GM23338 (cell line): ENCODE results near the gene SLC25A6. TPM values are rescaled to one million over a fixed set of nuclear protein-coding genes. Genes with fewer than 3 reads are reported as not detected.
A peak's percentile ranks its signal among the peaks of the same experiment; 100 is the strongest.

Source experiments
- ATAC-seq: fragments of 200-7000 bp; cut with Tn5 transposase; 3 replicates; pipeline ENCODE4 v1.9.1; 2020
- DNase-seq: peaks from one replicate; pipeline ENCODE4 v3.0.0-alpha.2; 2015; ENCODE audit warnings: low spot score
- H2AFZ ChIP-seq: fragments of 200-600 bp; sonication (generic); 2 replicates; pipeline ENCODE4 v1.8.0; 2016; ENCODE audit warnings: antibody characterized with exemption, mild to moderate bottlenecking, moderate library complexity
- H3F3A ChIP-seq: fragments of 200-600 bp; sonication (generic); replicated peaks from 2 replicates; pipeline ENCODE4 v1.8.0; 2017; ENCODE audit warnings: antibody characterized with exemption, mixed run types, low read depth
- H3K27ac ChIP-seq: fragments of 200-600 bp; sonication (generic); 2 replicates; pipeline ENCODE4 v1.6.1; 2016; ENCODE audit warnings: low read depth
- H3K27me3 ChIP-seq: fragments of 200-600 bp; sonication (generic); 2 replicates; pipeline ENCODE4 v1.8.0; 2016; ENCODE audit warnings: mild to moderate bottlenecking, mixed run types, moderate library complexity; ENCODE audit not compliant: insufficient read depth
- H3K36me3 ChIP-seq: fragments of 200-600 bp; sonication (generic); 2 replicates; pipeline ENCODE4 v1.8.0; 2016; ENCODE audit warnings: mild to moderate bottlenecking; ENCODE audit not compliant: insufficient read depth
- H3K4me1 ChIP-seq: fragments of 200-600 bp; sonication (generic); 2 replicates; pipeline ENCODE4 v1.8.0; 2016; ENCODE audit warnings: mild to moderate bottlenecking, moderate library complexity; ENCODE audit not compliant: insufficient read depth
- H3K4me2 ChIP-seq: fragments of 200-600 bp; sonication (generic); 2 replicates; pipeline ENCODE4 v1.7.1; 2017; ENCODE audit warnings: mixed run types
- H3K4me3 ChIP-seq: fragments of 200-600 bp; sonication (generic); 2 replicates; pipeline ENCODE4 v1.6.1; 2016; ENCODE audit warnings: mixed run types
- H3K79me2 ChIP-seq: fragments of 200-600 bp; sonication (generic); replicated peaks from 2 replicates; pipeline ENCODE4 v1.8.0; 2017; ENCODE audit warnings: mild to moderate bottlenecking; ENCODE audit not compliant: insufficient read depth
- H3K9me2 ChIP-seq: fragments of 200-600 bp; sonication (generic); 2 replicates; pipeline ENCODE4 v1.8.0; 2017; ENCODE audit not compliant: insufficient read depth
- H4K20me1 ChIP-seq: fragments of 200-600 bp; sonication (generic); replicated peaks from 2 replicates; pipeline ENCODE4 v1.8.0; 2017; ENCODE audit warnings: mild to moderate bottlenecking; ENCODE audit not compliant: insufficient read depth
- H3K27ac Mint-ChIP-seq: 2 replicates; pipeline ENCODE4 v1.8.0; 2020; ENCODE audit warnings: inconsistent platforms, mild to moderate bottlenecking, moderate library complexity, mixed read lengths
- H3K27me3 Mint-ChIP-seq: 3 replicates; pipeline ENCODE4 v1.8.0; 2022; ENCODE audit warnings: low read depth, mild to moderate bottlenecking, moderate library complexity, mixed read lengths, inconsistent platforms; ENCODE audit not compliant: insufficient read depth, poor library complexity
- H3K36me3 Mint-ChIP-seq: 3 replicates; pipeline ENCODE4 v1.8.0; 2021; ENCODE audit warnings: low read depth, mild to moderate bottlenecking, inconsistent platforms, moderate library complexity, mixed read lengths
- H3K4me1 Mint-ChIP-seq: 3 replicates; pipeline ENCODE4 v1.8.0; 2020; ENCODE audit warnings: mild to moderate bottlenecking, inconsistent platforms, mixed read lengths
- H3K4me3 Mint-ChIP-seq: 3 replicates; pipeline ENCODE4 v1.8.0; 2021; ENCODE audit warnings: moderate library complexity, mild to moderate bottlenecking, inconsistent platforms, mixed read lengths
- H3K9me3 Mint-ChIP-seq: 3 replicates; pipeline ENCODE4 v1.8.0; 2020; ENCODE audit warnings: moderate library complexity, mild to moderate bottlenecking, inconsistent platforms, mixed read lengths
- CREB1 ChIP-seq: fragments of 250-450 bp; sonication (Bioruptor Pico); IDR thresholded peaks from 2 replicates; pipeline ENCODE4 v1.5.0; 2020; ENCODE audit warnings: low read depth, mild to moderate bottlenecking, moderate library complexity
- EZH2 ChIP-seq: fragments of 200-600 bp; sonication (generic); IDR thresholded peaks from one replicate; pipeline ENCODE4 v1.8.0; 2017; ENCODE audit warnings: antibody characterized with exemption, mild to moderate bottlenecking, low read depth; ENCODE audit not compliant: unreplicated experiment
- EZH2phosphoT487 ChIP-seq: fragments of 200-600 bp; sonication (generic); IDR thresholded peaks from one replicate; pipeline ENCODE4 v1.8.1; 2018; ENCODE audit warnings: antibody characterized with exemption; ENCODE audit not compliant: unreplicated experiment
- JUNB ChIP-seq: IDR thresholded peaks from one replicate; pipeline ENCODE4 v1.6.1; 2016; ENCODE audit warnings: antibody characterized with exemption; ENCODE audit not compliant: unreplicated experiment
- NANOG ChIP-seq: IDR thresholded peaks from 2 replicates; pipeline ENCODE4 v1.6.1; 2016; ENCODE audit warnings: antibody characterized with exemption, borderline replicate concordance
- POLR2AphosphoS5 ChIP-seq: IDR thresholded peaks from 2 replicates; pipeline ENCODE4 v1.6.1; 2016; ENCODE audit warnings: antibody characterized with exemption, low read depth
- STAT1 ChIP-seq: IDR thresholded peaks from one replicate; pipeline ENCODE4 v1.6.1; 2016; ENCODE audit warnings: antibody characterized with exemption; ENCODE audit not compliant: unreplicated experiment
- ZNF114 ChIP-seq: fragments of 250-450 bp; sonication (Bioruptor Pico); IDR thresholded peaks from 2 replicates; pipeline ENCODE4 v1.5.0; 2020; ENCODE audit warnings: mild to moderate bottlenecking, moderate library complexity
- ZNF331 ChIP-seq: fragments of 250-450 bp; sonication (Bioruptor Pico); IDR thresholded peaks from 2 replicates; pipeline ENCODE4 v1.5.0; 2020; ENCODE audit warnings: low read depth, mild to moderate bottlenecking, moderate library complexity
- polyA plus RNA-seq: library from polyadenylated mRNA; unstranded; fragments of >200 nt; fragmentation: Nextera tagmentation; extraction: Ambion mirVana; gene quantifications from 2 replicates; pipeline ENCODE4 v1.2.1, GENCODE V29; 2016
- total RNA-seq: library from RNA; depleted of rRNA; stranded (reverse); fragments of >200 nt; shearing (Covaris generic); gene quantifications from 2 replicates; pipeline ENCODE4 v1.2.3, GENCODE V29; 2014
- TF ChIP-seq, protein P1 (sequence below): fragments of 250-450 bp; sonication (Bioruptor Pico); IDR thresholded peaks from 2 replicates; pipeline ENCODE4 v1.5.0; 2020; ENCODE audit warnings: mild to moderate bottlenecking, moderate library complexity
- TF ChIP-seq, protein P2 (sequence below), 2 experiments: fragments of 200-600 bp in 1 of 2; sonication (generic) in 1 of 2; conservative IDR thresholded peaks; 2 replicates each; pipeline versions ENCODE4 v1.5.1 to v1.6.1; 2016 to 2017; ENCODE audit warnings: antibody characterized with exemption in 2 of 2, low read depth in 2 of 2, mild to moderate bottlenecking in 2 of 2, moderate library complexity in 1 of 2
- TF ChIP-seq, protein P3 (sequence below): IDR thresholded peaks from 2 replicates; pipeline ENCODE4 v1.6.1; 2016; ENCODE audit warnings: antibody characterized with exemption

The SLC25A6 gene
- total and polyA plus RNA-seq, 2 experiments from 2014 or later = 358 to 486 TPM

DNA sequence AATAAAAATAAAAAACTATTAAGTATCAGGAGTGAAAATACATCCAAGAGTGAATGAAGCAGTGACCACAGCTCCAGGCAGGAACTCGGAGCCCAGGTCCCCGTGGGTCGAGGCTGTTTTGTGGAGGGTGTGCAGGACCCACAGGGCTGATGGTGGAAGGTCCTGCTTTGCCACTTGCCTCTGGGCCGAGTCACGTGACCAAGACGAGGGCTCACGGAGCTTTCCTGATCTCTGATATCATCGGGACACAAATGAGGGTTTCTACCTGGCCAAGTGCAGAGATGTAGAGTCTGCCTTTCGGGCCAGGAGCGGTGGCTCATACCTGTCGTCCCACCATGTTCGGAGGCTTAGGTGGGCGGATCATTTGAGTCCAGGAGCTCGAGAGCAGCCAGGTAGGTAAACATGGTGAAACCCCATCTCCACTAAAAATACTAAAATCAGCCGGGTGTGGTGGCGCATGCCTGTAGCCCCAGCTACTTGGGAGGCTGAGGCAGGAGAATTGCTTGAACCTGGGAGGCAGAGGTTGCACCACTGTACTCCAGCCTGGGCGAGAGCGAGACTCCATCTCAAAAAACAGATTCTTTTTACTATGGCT, 7.2 kb downstream of the SLC25A6 start (continued):
- TF ChIP-seq, protein P1, sequence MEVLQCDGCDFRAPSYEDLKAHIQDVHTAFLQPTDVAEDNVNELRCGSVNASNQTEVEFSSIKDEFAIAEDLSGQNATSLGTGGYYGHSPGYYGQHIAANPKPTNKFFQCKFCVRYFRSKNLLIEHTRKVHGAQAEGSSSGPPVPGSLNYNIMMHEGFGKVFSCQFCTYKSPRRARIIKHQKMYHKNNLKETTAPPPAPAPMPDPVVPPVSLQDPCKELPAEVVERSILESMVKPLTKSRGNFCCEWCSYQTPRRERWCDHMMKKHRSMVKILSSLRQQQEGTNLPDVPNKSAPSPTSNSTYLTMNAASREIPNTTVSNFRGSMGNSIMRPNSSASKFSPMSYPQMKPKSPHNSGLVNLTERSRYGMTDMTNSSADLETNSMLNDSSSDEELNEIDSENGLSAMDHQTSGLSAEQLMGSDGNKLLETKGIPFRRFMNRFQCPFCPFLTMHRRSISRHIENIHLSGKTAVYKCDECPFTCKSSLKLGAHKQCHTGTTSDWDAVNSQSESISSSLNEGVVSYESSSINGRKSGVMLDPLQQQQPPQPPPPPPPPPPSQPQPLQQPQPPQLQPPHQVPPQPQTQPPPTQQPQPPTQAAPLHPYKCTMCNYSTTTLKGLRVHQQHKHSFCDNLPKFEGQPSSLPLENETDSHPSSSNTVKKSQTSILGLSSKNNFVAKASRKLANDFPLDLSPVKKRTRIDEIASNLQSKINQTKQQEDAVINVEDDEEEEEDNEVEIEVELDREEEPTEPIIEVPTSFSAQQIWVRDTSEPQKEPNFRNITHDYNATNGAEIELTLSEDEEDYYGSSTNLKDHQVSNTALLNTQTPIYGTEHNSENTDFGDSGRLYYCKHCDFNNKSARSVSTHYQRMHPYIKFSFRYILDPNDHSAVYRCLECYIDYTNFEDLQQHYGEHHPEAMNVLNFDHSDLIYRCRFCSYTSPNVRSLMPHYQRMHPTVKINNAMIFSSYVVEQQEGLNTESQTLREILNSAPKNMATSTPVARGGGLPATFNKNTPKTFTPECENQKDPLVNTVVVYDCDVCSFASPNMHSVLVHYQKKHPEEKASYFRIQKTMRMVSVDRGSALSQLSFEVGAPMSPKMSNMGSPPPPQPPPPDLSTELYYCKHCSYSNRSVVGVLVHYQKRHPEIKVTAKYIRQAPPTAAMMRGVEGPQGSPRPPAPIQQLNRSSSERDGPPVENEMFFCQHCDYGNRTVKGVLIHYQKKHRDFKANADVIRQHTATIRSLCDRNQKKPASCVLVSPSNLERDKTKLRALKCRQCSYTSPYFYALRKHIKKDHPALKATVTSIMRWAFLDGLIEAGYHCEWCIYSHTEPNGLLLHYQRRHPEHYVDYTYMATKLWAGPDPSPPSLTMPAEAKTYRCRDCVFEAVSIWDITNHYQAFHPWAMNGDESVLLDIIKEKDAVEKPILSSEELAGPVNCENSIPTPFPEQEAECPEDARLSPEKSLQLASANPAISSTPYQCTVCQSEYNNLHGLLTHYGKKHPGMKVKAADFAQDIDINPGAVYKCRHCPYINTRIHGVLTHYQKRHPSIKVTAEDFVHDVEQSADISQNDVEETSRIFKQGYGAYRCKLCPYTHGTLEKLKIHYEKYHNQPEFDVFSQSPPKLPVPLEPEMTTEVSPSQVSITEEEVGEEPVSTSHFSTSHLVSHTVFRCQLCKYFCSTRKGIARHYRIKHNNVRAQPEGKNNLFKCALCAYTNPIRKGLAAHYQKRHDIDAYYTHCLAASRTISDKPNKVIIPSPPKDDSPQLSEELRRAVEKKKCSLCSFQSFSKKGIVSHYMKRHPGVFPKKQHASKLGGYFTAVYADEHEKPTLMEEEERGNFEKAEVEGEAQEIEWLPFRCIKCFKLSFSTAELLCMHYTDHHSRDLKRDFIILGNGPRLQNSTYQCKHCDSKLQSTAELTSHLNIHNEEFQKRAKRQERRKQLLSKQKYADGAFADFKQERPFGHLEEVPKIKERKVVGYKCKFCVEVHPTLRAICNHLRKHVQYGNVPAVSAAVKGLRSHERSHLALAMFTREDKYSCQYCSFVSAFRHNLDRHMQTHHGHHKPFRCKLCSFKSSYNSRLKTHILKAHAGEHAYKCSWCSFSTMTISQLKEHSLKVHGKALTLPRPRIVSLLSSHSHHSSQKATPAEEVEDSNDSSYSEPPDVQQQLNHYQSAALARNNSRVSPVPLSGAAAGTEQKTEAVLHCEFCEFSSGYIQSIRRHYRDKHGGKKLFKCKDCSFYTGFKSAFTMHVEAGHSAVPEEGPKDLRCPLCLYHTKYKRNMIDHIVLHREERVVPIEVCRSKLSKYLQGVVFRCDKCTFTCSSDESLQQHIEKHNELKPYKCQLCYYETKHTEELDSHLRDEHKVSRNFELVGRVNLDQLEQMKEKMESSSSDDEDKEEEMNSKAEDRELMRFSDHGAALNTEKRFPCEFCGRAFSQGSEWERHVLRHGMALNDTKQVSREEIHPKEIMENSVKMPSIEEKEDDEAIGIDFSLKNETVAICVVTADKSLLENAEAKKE = no peak
- TF ChIP-seq EZH2phosphoT487 = no peak

DNA sequence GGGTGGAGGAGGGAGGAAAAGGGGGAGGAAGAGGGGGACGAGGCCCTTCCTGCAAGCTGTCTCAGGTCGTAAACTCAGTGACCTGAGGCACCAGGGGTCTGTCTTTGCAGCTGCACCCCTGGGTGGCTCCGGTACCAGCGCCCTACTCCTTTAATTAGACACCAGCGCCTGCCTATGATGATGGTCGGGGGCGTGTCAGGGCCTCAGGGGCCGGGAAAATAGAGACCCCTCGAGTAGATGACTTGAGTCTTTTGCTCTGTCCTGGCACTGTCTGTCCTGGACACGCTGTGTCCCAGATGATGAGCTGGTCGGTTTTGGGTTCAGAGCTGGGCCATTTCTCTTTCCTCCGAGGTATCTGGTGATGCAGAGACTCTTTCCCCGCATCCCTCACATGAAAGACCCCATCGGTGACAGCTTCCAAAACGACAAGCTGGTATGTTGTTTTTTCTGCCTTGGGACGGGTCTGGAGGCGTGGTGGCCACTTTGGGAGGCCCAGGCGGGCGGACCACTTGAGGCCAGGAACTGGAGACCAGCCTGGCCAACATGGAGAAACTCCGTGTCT, 11.2 kb downstream of the SLC25A6 start:
- DNase-seq = no peak
- H3K36me3 Mint-ChIP-seq = peaks cover 52% of the 10 kb centered on the region
- TF ChIP-seq JUNB (no peak), EZH2phosphoT487 (no peak), ZNF114 (no peak), ZNF331 (CRISPR knock-in tag) (no peak), POLR2AphosphoS5 (no peak; the same call in 1 of the 2 replicates), STAT1 (no peak), NANOG (no peak), EZH2 (no peak), CREB1 (CRISPR knock-in tag) (no peak)
- TF ChIP-seq, protein P2, sequence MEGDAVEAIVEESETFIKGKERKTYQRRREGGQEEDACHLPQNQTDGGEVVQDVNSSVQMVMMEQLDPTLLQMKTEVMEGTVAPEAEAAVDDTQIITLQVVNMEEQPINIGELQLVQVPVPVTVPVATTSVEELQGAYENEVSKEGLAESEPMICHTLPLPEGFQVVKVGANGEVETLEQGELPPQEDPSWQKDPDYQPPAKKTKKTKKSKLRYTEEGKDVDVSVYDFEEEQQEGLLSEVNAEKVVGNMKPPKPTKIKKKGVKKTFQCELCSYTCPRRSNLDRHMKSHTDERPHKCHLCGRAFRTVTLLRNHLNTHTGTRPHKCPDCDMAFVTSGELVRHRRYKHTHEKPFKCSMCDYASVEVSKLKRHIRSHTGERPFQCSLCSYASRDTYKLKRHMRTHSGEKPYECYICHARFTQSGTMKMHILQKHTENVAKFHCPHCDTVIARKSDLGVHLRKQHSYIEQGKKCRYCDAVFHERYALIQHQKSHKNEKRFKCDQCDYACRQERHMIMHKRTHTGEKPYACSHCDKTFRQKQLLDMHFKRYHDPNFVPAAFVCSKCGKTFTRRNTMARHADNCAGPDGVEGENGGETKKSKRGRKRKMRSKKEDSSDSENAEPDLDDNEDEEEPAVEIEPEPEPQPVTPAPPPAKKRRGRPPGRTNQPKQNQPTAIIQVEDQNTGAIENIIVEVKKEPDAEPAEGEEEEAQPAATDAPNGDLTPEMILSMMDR (conservative IDR thresholded peaks at IDR 0.05; ENCODE audit: low read depth in 2 of 2) = no peak
- TF ChIP-seq, protein P3, sequence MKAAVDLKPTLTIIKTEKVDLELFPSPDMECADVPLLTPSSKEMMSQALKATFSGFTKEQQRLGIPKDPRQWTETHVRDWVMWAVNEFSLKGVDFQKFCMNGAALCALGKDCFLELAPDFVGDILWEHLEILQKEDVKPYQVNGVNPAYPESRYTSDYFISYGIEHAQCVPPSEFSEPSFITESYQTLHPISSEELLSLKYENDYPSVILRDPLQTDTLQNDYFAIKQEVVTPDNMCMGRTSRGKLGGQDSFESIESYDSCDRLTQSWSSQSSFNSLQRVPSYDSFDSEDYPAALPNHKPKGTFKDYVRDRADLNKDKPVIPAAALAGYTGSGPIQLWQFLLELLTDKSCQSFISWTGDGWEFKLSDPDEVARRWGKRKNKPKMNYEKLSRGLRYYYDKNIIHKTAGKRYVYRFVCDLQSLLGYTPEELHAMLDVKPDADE = no peak

More for the DNA sequence above, 11.2 kb downstream of the SLC25A6 start:
- peaks cover 33% of the 10 kb centered on the region for H3F3A ChIP-seq
- H3K4me1 ChIP-seq = no peaks in the 10 kb centered on the region; the same call in 1 of the 2 replicates
- H3K4me3 Mint-ChIP-seq = no peak overlapping the region
- H3K4me3 ChIP-seq = no peak overlapping the region
- peaks cover 16% of the 10 kb centered on the region for H3K9me3 Mint-ChIP-seq
- peaks cover 4% of the 10 kb centered on the region; the same call in 1 of the 3 replicates for H3K4me1 Mint-ChIP-seq
- H4K20me1 ChIP-seq = peaks cover 8% of the 10 kb centered on the region; the same call in 1 of the 2 replicates
- peaks cover 4% of the 10 kb centered on the region; the same call in 1 of the 2 replicates for H3K36me3 ChIP-seq
- no peaks in the 10 kb centered on the region for H3K27me3 ChIP-seq
- H3K4me2 ChIP-seq = no peak overlapping the region
- no peaks in the 10 kb centered on the region for H3K79me2 ChIP-seq
- H2AFZ ChIP-seq = no peak overlapping the region
- H3K27ac Mint-ChIP-seq = 0 out of 2 replicates have a peak overlapping the region, but pooled peaks have one; percentile 40
- peak; percentile 6 for ATAC-seq
- no peak overlapping the region for H3K27ac ChIP-seq
- H3K9me2 ChIP-seq = no peaks in the 10 kb centered on the region
- H3K27me3 Mint-ChIP-seq = peaks cover 50% of the 10 kb centered on the region
